ENCODE data around the gene JAKMIP3. TPM values are rescaled to one million over a fixed set of nuclear protein-coding genes. Genes with fewer than 3 reads are reported as not detected.

Gene JAKMIP3
- total RNA-seq, 6 experiments from 2014 or later = 0.06 to 0.22 (median 0.18) TPM

GRCh38 chr10:132069849-132070182, 4.1 kb downstream of the JAKMIP3 start:
- no peak for ATAC-seq
- DNase-seq = no peak
- Histone ChIP-seq H3K36me3 (no peaks in the 10 kb centered on the region), H3K4me1 (peaks cover 0 to 8% (median 0%) of the 10 kb centered on the region in 4 donors), H3K9me3 (no peaks in the 10 kb centered on the region), H3K27me3 (no peaks in the 10 kb centered on the region), H3K4me3 (no peak overlapping the region), H3K27ac (no peak overlapping the region)
- WGBS (ENCODE audit: insufficient coverage, low coverage, low lambda C conversion rate, missing lambda C conversion rate) = 54% methylated on average over 3 of the region's 7 CpGs
- intact Hi-C loops (cut with DNase I) = no loop called here
- TF ChIP-seq CTCF (IDR thresholded peaks at IDR 0.05) = no peak
- TF ChIP-seq POLR2A (IDR thresholded peaks at IDR 0.05) = no peak

DNA sequence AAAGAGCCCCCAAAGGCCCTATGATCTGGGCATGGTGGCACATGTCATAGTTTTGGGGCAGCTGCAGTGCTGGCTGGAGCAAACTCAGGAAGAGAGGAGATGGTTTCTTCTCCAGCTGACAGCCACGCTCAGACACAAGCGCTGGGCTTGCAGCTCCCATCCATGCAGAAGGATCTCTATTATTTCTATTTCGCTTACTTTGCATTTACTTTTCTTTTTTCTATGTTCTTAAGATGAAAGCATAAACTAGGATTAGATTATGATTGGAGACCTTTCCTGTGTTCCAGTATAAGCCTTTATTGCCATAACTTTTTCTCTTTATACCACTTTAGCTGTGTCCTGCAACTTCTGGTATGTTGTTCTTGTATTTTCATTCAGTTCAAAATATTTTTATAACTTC, 5.0 kb downstream of the JAKMIP3 start:
- 63% methylated on average over 2 of the region's 3 CpGs for WGBS (ENCODE audit: insufficient coverage, low coverage, low lambda C conversion rate, missing lambda C conversion rate)
- Histone ChIP-seq H3K27ac (no peak overlapping the region), H3K27me3 (no peaks in the 10 kb centered on the region), H3K4me3 (no peak overlapping the region), H3K9me3 (no peaks in the 10 kb centered on the region), H3K4me1 (peaks cover 0 to 8% (median 0%) of the 10 kb centered on the region in 4 donors), H3K36me3 (no peaks in the 10 kb centered on the region)
- ATAC-seq (no peak), DNase-seq (no peak)
- TF ChIP-seq CTCF (IDR thresholded peaks at IDR 0.05) = no peak
- no peak for TF ChIP-seq POLR2A (IDR thresholded peaks at IDR 0.05)
- intact Hi-C loops (cut with DNase I) = no loop called here

DNA sequence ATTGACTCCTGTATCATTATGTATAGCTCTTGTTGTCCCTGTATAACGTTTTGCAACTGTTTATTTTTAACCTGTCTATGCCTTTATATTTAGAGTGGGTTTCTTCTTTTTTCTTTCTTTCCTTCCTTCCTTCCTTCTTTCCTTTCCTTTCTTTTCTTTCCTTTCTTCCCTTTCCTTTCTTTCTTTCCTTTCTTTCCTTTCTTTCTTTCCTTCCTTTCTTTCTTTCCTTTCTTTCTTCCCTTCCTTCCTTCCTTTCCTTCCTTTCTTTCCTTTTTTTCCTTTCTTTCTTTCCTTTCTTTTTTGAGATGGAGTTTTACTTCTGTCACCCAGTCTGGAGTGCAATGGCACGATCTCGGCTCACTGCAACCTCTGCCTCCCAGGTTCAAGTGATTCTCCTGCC, 5.9 kb downstream of the JAKMIP3 start:
- intact Hi-C loops (cut with DNase I) = no loop called here
- Histone ChIP-seq H3K27ac (no peak overlapping the region), H3K27me3 (no peaks in the 10 kb centered on the region), H3K4me3 (no peak overlapping the region), H3K4me1 (peaks cover 0 to 1% (median 0%) of the 10 kb centered on the region in 4 donors), H3K9me3 (no peaks in the 10 kb centered on the region), H3K36me3 (no peaks in the 10 kb centered on the region)
- TF ChIP-seq CTCF (IDR thresholded peaks at IDR 0.05) (no peak), POLR2A (IDR thresholded peaks at IDR 0.05) (no peak)
- 41% methylated on average over 3 of the region's 3 CpGs for WGBS (ENCODE audit: insufficient coverage, low coverage, low lambda C conversion rate, missing lambda C conversion rate)
- no peak for ATAC-seq
- DNase-seq = no peak

DNA sequence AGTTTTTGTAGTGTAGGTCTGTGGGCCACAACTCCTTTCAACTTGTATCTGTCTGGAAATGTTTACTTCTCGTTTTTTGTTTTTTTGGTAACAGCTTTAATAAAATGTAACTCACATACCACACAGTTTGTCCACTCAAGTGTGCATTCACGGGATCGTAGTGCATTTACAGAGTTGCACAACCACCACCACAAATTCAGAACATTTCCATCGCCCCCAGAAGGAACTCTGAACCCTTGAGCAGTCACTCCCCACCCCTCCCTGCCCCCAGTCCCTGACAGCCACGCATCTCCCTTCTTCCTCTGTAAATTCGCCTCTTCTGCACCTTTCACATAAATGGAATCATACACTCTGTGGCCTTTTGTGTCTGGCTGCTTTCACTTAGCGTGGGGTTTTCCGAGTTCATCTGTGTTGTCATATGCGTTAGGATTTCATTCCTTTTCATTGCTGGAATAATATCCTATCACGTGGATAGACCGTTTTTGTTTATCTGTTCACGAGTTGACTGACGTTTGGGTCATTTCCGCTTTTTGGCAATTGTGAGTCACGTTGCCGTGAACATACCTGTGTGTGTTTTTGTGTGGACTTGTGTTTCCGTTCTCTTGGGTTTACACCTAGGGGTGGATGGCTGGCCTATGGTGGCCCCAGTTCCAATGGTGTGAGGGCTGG, 10.3 kb downstream of the JAKMIP3 start:
- Histone ChIP-seq H3K27ac (no peak overlapping the region), H3K4me1 (no peaks in the 10 kb centered on the region), H3K36me3 (no peaks in the 10 kb centered on the region), H3K4me3 (no peak overlapping the region), H3K27me3 (no peaks in the 10 kb centered on the region), H3K9me3 (no peaks in the 10 kb centered on the region)
- no peak for DNase-seq
- TF ChIP-seq POLR2A (IDR thresholded peaks at IDR 0.05) (no peak), CTCF (IDR thresholded peaks at IDR 0.05) (no peak)
- intact Hi-C loops (cut with DNase I) = no loop called here
- ATAC-seq = no peak
- 71% methylated on average over 17 of the region's 17 CpGs for WGBS (ENCODE audit: insufficient coverage, low coverage, low lambda C conversion rate, missing lambda C conversion rate)
